LHCN-M2 (cell line): Measurements from ENCODE around the gene PTGFRN. TPM values are rescaled to one million over a fixed set of nuclear protein-coding genes. Genes with fewer than 3 reads are reported as not detected.
"Not testable (repeated sequence)": the region's sequence is repeated elsewhere in the genome, so short reads cannot be mapped to it uniquely, and the experiment has no call there.

Experiments
- DNase-seq: peaks from one replicate; pipeline ENCODE4 v3.0.0-alpha.2; 2012; ENCODE audit warnings: low read depth
- polyA plus RNA-seq: library from polyadenylated mRNA; unstranded; fragments of >200 nt; gene quantifications from one replicate; pipeline ENCODE4 v1.2.1, GENCODE V29; 2012; ENCODE audit warnings: missing spikeins
- total RNA-seq: library from RNA; depleted of rRNA; stranded (reverse); fragments of >200 nt; gene quantifications from 2 replicates; pipeline ENCODE4 v1.2.3, GENCODE V29; 2014; rRNA removed

Gene PTGFRN
- total RNA-seq = 60.0 and 61.7 TPM in 2 replicates
- 29.1 TPM for polyA plus RNA-seq

- DNase-seq = peak; percentile 61
These were observed at the start of gene PTGFRN for GRCh38 chr1:116909512-116910378. Gene PTGFRN (plus strand): TSS chr1:116909916. CDS start chr1:116910204, 288 bp downstream.

- DNase-seq = not testable (repeated sequence)
These were observed 49.5 kb upstream of the PTGFRN start for GRCh38 chr1:116860167-116860566.

- no peak for DNase-seq
These were observed 48.6 kb upstream of the PTGFRN start for GRCh38 chr1:116861137-116861536.

- DNase-seq = not testable (repeated sequence)
These were observed 46.7 kb upstream of the PTGFRN start for GRCh38 chr1:116863031-116863430.

- DNase-seq = not testable (repeated sequence)
These were observed 43.2 kb upstream of the PTGFRN start for GRCh38 chr1:116866478-116866877.

GRCh38 chr1:116868385-116868784 lies 41.3 kb upstream of the PTGFRN start:
- peak; percentile 42 for DNase-seq

GRCh38 chr1:116869611-116870010 lies 40.1 kb upstream of the PTGFRN start:
- no peak for DNase-seq

GRCh38 chr1:116870300-116870699 lies 39.4 kb upstream of the PTGFRN start:
- DNase-seq = no peak

GRCh38 chr1:116871779-116872146 lies 38.0 kb upstream of the PTGFRN start:
- DNase-seq = no peak

- no peak for DNase-seq
These were observed 35.9 kb upstream of the PTGFRN start for GRCh38 chr1:116873680-116874271.

GRCh38 chr1:116874733-116875249 lies 34.9 kb upstream of the PTGFRN start:
- DNase-seq = no peak

- no peak for DNase-seq
These were observed 34.3 kb upstream of the PTGFRN start for GRCh38 chr1:116875391-116875790.

GRCh38 chr1:116875946-116876345 lies 33.8 kb upstream of the PTGFRN start:
- DNase-seq = not testable (repeated sequence)

GRCh38 chr1:116877141-116877818 lies 32.4 kb upstream of the PTGFRN start:
- no peak for DNase-seq

- peak; percentile 87 for DNase-seq
These were observed 30.8 kb upstream of the PTGFRN start for GRCh38 chr1:116878804-116879477.

GRCh38 chr1:116879478-116880133 lies 30.1 kb upstream of the PTGFRN start:
- no peak for DNase-seq

- no peak for DNase-seq
These were observed 28.8 kb upstream of the PTGFRN start for GRCh38 chr1:116880917-116881316.

- peak; percentile 95 for DNase-seq
These were observed 27.7 kb upstream of the PTGFRN start for GRCh38 chr1:116881879-116882520.

- DNase-seq = no peak
These were observed 26.9 kb upstream of the PTGFRN start for GRCh38 chr1:116882866-116883265.

- no peak for DNase-seq
These were observed 23.3 kb upstream of the PTGFRN start for GRCh38 chr1:116886291-116886878.
